ENCODE data around the gene CFAP20.

DNA sequence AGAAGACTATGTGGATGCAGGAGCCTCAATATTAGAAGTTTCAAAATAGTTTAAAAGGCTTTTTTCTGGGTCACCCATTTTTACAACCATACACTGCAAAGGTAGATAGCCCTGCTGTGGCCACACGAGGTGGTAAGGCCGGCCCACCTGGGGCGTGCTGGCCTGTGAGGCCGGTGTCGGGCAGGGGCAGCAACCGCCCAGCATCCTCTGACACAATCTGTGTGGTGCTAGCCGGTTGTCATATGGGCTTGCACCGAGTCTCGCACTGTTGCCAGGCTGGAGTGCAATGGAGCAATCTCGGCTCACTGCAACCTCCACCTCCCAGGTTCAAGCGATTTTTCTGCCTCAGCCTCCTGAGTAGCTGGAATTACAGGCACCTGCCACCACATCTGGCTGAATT is 44.0 kb downstream of the CFAP20 start:
- TF ChIP-seq, protein P1, sequence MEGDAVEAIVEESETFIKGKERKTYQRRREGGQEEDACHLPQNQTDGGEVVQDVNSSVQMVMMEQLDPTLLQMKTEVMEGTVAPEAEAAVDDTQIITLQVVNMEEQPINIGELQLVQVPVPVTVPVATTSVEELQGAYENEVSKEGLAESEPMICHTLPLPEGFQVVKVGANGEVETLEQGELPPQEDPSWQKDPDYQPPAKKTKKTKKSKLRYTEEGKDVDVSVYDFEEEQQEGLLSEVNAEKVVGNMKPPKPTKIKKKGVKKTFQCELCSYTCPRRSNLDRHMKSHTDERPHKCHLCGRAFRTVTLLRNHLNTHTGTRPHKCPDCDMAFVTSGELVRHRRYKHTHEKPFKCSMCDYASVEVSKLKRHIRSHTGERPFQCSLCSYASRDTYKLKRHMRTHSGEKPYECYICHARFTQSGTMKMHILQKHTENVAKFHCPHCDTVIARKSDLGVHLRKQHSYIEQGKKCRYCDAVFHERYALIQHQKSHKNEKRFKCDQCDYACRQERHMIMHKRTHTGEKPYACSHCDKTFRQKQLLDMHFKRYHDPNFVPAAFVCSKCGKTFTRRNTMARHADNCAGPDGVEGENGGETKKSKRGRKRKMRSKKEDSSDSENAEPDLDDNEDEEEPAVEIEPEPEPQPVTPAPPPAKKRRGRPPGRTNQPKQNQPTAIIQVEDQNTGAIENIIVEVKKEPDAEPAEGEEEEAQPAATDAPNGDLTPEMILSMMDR (IDR thresholded peaks at IDR 0.05; ENCODE audit: insufficient read depth, low read length, poor library complexity, severe bottlenecking): no peak
- no peak for TF ChIP-seq EZH2phosphoT487 (conservative IDR thresholded peaks at IDR 0.05; ENCODE audit: low read length)

Data from SU-DHL-6 (cell line).